ENCODE measurements around the gene POLE4.

POLE4 gene

DNA sequence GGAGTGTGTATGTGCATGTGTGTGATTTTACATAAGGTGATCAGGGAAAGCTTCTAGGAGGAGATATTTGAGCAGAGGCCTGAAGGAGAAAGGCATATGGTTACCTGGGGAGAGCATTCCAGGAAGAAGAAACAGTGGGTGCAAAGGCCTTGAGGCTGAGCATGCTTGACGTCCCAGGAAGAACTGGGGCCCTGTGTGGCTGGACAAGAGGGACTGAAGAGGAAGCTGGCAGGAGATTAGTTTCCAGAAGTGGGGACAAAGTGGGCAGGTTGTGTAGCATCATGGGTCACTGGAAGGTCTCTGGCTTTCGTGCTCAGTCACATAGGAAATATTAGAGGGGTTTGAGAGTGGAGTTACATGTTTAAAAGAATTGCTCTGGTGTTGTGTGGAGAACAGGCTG is 42.0 kb upstream of the POLE4 start:
- TF ChIP-seq, protein P1, sequence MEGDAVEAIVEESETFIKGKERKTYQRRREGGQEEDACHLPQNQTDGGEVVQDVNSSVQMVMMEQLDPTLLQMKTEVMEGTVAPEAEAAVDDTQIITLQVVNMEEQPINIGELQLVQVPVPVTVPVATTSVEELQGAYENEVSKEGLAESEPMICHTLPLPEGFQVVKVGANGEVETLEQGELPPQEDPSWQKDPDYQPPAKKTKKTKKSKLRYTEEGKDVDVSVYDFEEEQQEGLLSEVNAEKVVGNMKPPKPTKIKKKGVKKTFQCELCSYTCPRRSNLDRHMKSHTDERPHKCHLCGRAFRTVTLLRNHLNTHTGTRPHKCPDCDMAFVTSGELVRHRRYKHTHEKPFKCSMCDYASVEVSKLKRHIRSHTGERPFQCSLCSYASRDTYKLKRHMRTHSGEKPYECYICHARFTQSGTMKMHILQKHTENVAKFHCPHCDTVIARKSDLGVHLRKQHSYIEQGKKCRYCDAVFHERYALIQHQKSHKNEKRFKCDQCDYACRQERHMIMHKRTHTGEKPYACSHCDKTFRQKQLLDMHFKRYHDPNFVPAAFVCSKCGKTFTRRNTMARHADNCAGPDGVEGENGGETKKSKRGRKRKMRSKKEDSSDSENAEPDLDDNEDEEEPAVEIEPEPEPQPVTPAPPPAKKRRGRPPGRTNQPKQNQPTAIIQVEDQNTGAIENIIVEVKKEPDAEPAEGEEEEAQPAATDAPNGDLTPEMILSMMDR (IDR thresholded peaks at IDR 0.05; ENCODE audit: low read depth, low read length) = no peak
- TF ChIP-seq MYC (IDR thresholded peaks at IDR 0.05; ENCODE audit: low read depth, low read length) = no peak
- no peak for TF ChIP-seq POLR2A (IDR thresholded peaks at IDR 0.05; ENCODE audit: extremely low read depth, insufficient read length)
- no peak for TF ChIP-seq MAX (IDR thresholded peaks at IDR 0.05; ENCODE audit: low read depth, low read length)
- H3K4me3 ChIP-seq (ENCODE audit: low read depth, low read length) = no peak overlapping the region
- DNase-seq (ENCODE audit: low read depth) = no peak

DNA sequence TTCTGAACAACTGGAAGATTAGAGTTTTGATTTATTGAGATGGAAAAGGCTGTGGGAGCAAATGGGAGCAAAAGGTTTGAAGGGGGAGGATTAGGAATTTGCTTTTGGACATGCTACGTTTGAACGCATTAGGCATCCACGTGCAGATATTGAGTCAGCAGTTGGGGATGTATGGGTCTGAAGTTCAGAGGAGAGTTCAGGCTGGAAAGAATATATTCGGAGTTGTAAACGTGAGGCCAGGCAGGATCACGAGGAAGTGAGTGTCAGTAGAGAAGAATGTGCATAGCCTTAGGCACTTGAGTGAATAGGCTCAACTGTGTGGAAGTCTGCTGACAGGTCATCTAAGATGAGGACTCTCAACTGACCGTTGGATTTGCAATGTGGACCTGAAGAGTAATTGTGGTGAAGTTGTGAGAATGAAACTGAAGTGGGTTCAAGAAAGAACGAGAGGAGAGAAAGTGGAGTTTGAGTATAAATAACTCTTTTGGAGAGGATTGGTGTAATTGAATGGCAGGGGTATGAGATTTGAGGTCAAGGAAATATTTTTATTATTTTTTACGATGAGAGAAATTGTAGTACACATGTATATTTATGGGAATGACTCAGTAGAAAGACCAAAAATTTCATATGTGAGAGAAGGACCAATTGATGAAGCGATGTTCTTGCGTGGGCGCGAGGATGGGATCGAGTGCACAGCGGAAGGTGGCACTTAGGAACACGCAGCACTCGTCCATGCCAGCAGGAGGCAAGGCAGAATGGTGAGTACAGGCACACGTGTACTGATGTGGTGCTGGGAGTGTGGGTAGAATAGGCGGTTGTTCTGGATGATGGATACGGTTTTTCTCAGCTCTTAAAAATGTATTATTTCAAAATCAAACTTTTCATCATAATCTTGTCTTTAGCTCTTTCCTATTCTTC is 40.5 kb upstream of the POLE4 start:
- peak; percentile 22 for DNase-seq (ENCODE audit: low read depth)
- TF ChIP-seq, protein P1 (IDR thresholded peaks at IDR 0.05; ENCODE audit: low read depth, low read length) = no peak
- no peak overlapping the region for H3K4me3 ChIP-seq (ENCODE audit: low read depth, low read length)

GRCh38 chr2:74919827-74920226 is 38.6 kb upstream of the POLE4 start:
- H3K4me3 ChIP-seq (ENCODE audit: low read depth, low read length) = no peak overlapping the region
- DNase-seq (ENCODE audit: low read depth) = peak; percentile 68
- TF ChIP-seq, protein P1 (IDR thresholded peaks at IDR 0.05; ENCODE audit: low read depth, low read length) = peak; percentile 66
- no peak for TF ChIP-seq MAX (IDR thresholded peaks at IDR 0.05; ENCODE audit: low read depth, low read length)

DNA sequence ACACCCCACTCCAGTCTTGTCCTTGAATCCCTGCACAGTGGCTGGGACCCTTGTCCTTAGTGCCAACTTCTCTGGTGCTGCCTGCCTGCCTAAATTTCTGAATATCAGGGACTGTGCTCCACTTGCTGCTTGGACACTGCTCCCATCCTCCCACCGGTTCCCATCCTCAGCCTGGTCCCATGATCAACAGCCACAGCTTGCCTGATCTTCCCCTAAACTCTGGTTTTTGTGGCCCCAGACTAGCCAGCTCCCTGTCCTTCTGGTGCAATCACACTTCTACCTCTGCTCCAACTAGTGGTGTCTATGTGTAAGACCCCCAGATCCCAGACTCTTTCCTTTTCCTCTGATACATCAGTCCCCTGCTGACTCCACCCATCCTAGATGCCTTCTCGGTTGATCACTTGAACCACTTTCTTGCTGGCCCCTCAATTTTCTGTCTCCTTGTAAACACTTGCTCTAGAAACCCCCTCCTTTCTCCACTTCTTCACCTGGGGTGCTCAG is 37.2 kb upstream of the POLE4 start:
- TF ChIP-seq, protein P1 (IDR thresholded peaks at IDR 0.05; ENCODE audit: low read depth, low read length) = no peak
- TF ChIP-seq POLR2A (IDR thresholded peaks at IDR 0.05; ENCODE audit: extremely low read depth, insufficient read length) (no peak), MAX (IDR thresholded peaks at IDR 0.05; ENCODE audit: low read depth, low read length) (no peak), MYC (IDR thresholded peaks at IDR 0.05; ENCODE audit: low read depth, low read length) (no peak)
- no peak overlapping the region for H3K4me3 ChIP-seq (ENCODE audit: low read depth, low read length)
- peak; percentile 35 for DNase-seq (ENCODE audit: low read depth)

DNA sequence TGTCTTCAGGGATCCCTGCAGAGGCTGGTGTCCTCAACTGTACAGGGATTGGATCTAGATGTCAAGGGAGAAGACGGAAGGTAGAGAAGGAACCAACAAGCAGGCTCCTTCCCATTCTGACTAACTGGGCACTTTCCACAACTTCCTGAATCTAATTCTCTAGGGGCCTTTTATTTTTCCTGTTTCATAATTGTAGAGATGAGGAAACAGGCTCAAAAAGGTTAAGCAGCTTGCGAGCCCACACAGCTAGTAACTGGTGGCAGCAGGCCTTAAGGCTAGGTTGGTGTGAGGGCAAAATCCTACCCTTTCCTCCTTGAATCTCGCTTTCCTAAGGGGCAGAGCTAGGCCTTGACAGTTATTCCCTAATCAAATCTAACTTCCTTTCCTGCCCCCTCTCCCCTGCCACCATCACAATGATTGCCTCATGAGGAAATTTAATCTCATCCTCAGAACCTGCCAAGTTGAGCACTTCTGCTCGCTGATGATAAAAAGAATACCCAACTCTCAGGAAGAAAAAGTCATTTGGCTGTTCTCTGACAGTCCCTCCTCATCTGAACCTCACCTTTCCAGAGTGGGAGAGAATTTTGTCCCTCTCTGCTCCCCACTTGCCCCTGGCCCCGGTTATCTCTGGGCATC is 35.7 kb upstream of the POLE4 start:
- TF ChIP-seq MYC (IDR thresholded peaks at IDR 0.05; ENCODE audit: low read depth, low read length) (no peak; the same call in 1 of the 2 replicates), MAX (IDR thresholded peaks at IDR 0.05; ENCODE audit: low read depth, low read length) (0 out of 2 replicates have a peak, but pooled peaks have one; percentile 10), POLR2A (IDR thresholded peaks at IDR 0.05; ENCODE audit: extremely low read depth, insufficient read length) (no peak)
- TF ChIP-seq, protein P1 (IDR thresholded peaks at IDR 0.05; ENCODE audit: low read depth, low read length) = no peak
- no peak overlapping the region for H3K4me3 ChIP-seq (ENCODE audit: low read depth, low read length)
- DNase-seq (ENCODE audit: low read depth) = peak; percentile 91

Data from NB4 (cell line).